ENCODE measurements around the gene MAGI2. TPM values are rescaled to one million over a fixed set of nuclear protein-coding genes. Genes with fewer than 3 reads are reported as not detected.

Gene MAGI2
- total and polyA plus RNA-seq, 2 donors (not counting 3 experiments of a cell fraction or from before 2014, with no cell fraction given), result 0.28 to 6.0 TPM

DNA sequence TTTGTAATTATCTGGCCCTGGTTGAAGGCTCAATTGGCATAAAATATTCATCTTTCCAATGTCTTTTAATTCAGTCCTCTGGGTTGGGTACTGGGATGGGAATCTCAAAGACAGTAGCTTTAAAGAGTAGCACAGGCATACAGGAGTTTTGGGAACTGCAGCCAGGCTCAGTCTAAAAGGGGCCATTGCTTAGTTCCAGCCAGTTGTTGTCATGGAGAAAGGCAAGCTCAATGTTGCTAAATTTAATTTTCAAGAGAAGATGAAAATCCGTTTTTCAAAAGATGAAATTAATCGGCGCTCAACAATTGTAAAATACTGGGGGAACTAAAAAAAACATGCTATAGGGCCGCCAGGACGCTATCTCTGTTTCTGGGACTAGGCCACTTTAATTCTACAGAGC is 1279.8 kb downstream of the MAGI2 start:
- FAIRE-seq, result no peak

More for the DNA sequence above, 1279.8 kb downstream of the MAGI2 start:
- no peak overlapping the region for H3K27ac ChIP-seq (ENCODE audit: insufficient read depth, low read depth, low read length)
- DNase-seq (ENCODE audit: low read depth, low spot score), result no peak
- no peaks in the 10 kb centered on the region for H4K20me1 ChIP-seq (replicated peaks; ENCODE audit: control insufficient read depth, extremely low read depth, insufficient read depth, low read length)
- dilution Hi-C loops (cut with MboI; ENCODE audit: extremely low pct_ligation_motif_present, low sequenced_read_pairs) (no loop called here), intact Hi-C loops (cut with micrococcal nuclease) (no loop called here)
- no peaks in the 10 kb centered on the region for H3K4me1 ChIP-seq (ENCODE audit: control insufficient read depth, extremely low read depth, insufficient read depth, low read length)
- TF ChIP-seq FOS (IDR thresholded peaks at IDR 0.05; ENCODE audit: borderline replicate concordance, insufficient read depth, low read length) (no peak), POLR2AphosphoS5 (IDR thresholded peaks at IDR 0.05; ENCODE audit: insufficient read depth, low read depth, low read length) (no peak), MYC (IDR thresholded peaks at IDR 0.05; ENCODE audit: low read depth, low read length) (no peak), POLR2A (IDR thresholded peaks at IDR 0.05; ENCODE audit: low read depth, low read length) (no peak), JUN (IDR thresholded peaks at IDR 0.05; ENCODE audit: borderline replicate concordance, insufficient read depth, insufficient read length, low read depth) (no peak), GATA2 (IDR thresholded peaks at IDR 0.05; ENCODE audit: insufficient read depth, insufficient read length, low read depth, low read length) (no peak), EZH2 (IDR thresholded peaks at IDR 0.05; ENCODE audit: borderline replicate concordance, low read depth, low read length, severe bottlenecking) (no peak)
- TF ChIP-seq, protein P1, sequence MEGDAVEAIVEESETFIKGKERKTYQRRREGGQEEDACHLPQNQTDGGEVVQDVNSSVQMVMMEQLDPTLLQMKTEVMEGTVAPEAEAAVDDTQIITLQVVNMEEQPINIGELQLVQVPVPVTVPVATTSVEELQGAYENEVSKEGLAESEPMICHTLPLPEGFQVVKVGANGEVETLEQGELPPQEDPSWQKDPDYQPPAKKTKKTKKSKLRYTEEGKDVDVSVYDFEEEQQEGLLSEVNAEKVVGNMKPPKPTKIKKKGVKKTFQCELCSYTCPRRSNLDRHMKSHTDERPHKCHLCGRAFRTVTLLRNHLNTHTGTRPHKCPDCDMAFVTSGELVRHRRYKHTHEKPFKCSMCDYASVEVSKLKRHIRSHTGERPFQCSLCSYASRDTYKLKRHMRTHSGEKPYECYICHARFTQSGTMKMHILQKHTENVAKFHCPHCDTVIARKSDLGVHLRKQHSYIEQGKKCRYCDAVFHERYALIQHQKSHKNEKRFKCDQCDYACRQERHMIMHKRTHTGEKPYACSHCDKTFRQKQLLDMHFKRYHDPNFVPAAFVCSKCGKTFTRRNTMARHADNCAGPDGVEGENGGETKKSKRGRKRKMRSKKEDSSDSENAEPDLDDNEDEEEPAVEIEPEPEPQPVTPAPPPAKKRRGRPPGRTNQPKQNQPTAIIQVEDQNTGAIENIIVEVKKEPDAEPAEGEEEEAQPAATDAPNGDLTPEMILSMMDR (IDR thresholded peaks at IDR 0.05; ENCODE audit: extremely low read depth in 1 of 2, insufficient read depth in 1 of 2, low read depth in 1 of 2, low read length in 2 of 2), result no peak
- TF ChIP-seq, protein P2, sequence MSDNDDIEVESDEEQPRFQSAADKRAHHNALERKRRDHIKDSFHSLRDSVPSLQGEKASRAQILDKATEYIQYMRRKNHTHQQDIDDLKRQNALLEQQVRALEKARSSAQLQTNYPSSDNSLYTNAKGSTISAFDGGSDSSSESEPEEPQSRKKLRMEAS (IDR thresholded peaks at IDR 0.05; ENCODE audit: insufficient read depth, insufficient read length), result no peak
- CTCF ChIA-PET, result no interaction called here
- H3K79me2 ChIP-seq (ENCODE audit: control insufficient read depth, insufficient read depth, low read length), result no peaks in the 10 kb centered on the region
- BruUV-seq (replicated peaks), result no TSS peak
- H3K9me3 ChIP-seq (replicated peaks; ENCODE audit: control insufficient read depth, insufficient read depth, low read length), result no peaks in the 10 kb centered on the region
- H3K9me1 ChIP-seq (replicated peaks; ENCODE audit: control insufficient read depth, extremely low read depth, insufficient read depth, low read length), result no peaks in the 10 kb centered on the region
- H2AFZ ChIP-seq (ENCODE audit: low read depth, low read length), result no peak overlapping the region
- no peaks in the 10 kb centered on the region for H3K27me3 ChIP-seq (ENCODE audit: control insufficient read depth in 2 of 2, insufficient read depth in 2 of 2, low read length in 2 of 2)
- H3K4me2 ChIP-seq (ENCODE audit: insufficient read depth, low read length), result no peak overlapping the region
- no peak overlapping the region for H3K9ac ChIP-seq (replicated peaks; ENCODE audit: extremely low read depth, insufficient read depth, low read length)
- POLR2A ChIA-PET, result no interaction called here
- no peaks in the 10 kb centered on the region for H3K36me3 ChIP-seq (ENCODE audit: control insufficient read depth in 2 of 2, extremely low read depth in 1 of 2, insufficient read depth in 2 of 2, low read length in 2 of 2)
- H3K4me3 ChIP-seq (replicated peaks in 1 of 3; ENCODE audit: insufficient read depth in 1 of 3, low read depth in 1 of 3, low read length in 3 of 3), result no peak overlapping the region
